Vagina (tissue), 2 donors: ENCODE data around the gene ACAD10.
"Not testable (repeated sequence)": the region's sequence is repeated elsewhere in the genome, so short reads cannot be mapped to it uniquely, and the experiment has no call there.

Experiments
- CTCF ChIP-seq, 3 experiments: fragments of 450-650 bp in 2 of 3; fragments of 200-600 bp in 1 of 3; sonication (generic) in 1 of 3; IDR thresholded peaks; one replicate each; pipeline ENCODE4 v1.5.1; 2017 to 2019; ENCODE audit warnings: antibody characterized with exemption in 3 of 3, mild to moderate bottlenecking in 2 of 3, moderate library complexity in 2 of 3
- POLR2AphosphoS5 ChIP-seq, 2 donors: sonication (generic); formaldehyde crosslinking; IDR thresholded peaks; one replicate each; pipeline ENCODE4 v1.9.0; 2017; ENCODE audit warnings: antibody characterized with exemption in 2 of 2, mild to moderate bottlenecking in 2 of 2, low read depth in 1 of 2; ENCODE audit not compliant: insufficient read depth in 1 of 2

DNA sequence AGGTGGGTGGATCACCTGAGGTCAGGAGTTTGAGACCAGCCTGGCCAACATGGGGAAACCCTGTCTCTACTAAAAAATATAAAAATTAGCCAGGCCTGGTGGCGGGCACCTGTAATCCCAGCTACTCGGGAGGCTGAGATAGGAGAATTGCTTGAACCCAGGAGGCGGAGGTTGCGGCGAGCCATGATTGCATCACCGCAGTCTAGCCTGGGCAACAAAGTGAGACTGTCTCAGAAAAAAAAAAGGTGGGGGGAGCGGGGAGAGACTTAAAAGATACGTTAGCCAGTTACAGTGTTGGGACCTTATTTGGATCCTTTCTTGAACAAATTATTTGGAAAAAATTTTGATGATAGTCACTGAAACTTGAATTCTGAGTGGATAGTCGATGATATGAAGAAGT is 53.7 kb downstream of the ACAD10 start:
- not testable (repeated sequence) for TF ChIP-seq POLR2AphosphoS5 (IDR thresholded peaks at IDR 0.05; ENCODE audit: insufficient read depth in 1 of 2, low read depth in 1 of 2); CTCF (IDR thresholded peaks at IDR 0.05)
